Mucosa of stomach (tissue), 1 donor: ENCODE measurements around the gene TGFBRAP1.

Experiments
- H3K27me3 ChIP-seq: one replicate; pipeline ENCODE4 v1.7.0; 2013; ENCODE audit warnings: mild to moderate bottlenecking, low read length; ENCODE audit not compliant: control insufficient read depth, insufficient read depth
- H3K36me3 ChIP-seq: one replicate; pipeline ENCODE4 v1.7.0; 2013; ENCODE audit warnings: low read length; ENCODE audit not compliant: control insufficient read depth, insufficient read depth
- H3K4me1 ChIP-seq: one replicate; pipeline ENCODE4 v1.7.0; 2013; ENCODE audit warnings: mild to moderate bottlenecking, low read length; ENCODE audit not compliant: control insufficient read depth, insufficient read depth
- H3K4me3 ChIP-seq: one replicate; pipeline ENCODE4 v1.7.0; 2013; ENCODE audit warnings: low read length
- H3K9ac ChIP-seq: one replicate; pipeline ENCODE4 v1.7.0; 2013; ENCODE audit warnings: mild to moderate bottlenecking, low read length, moderate library complexity
- H3K9me3 ChIP-seq: one replicate; pipeline ENCODE4 v1.7.0; 2013; ENCODE audit warnings: mild to moderate bottlenecking, low read length, moderate library complexity; ENCODE audit not compliant: control insufficient read depth
- donor health status: Pancreatic carcinoma.

TGFBRAP1 gene

DNA sequence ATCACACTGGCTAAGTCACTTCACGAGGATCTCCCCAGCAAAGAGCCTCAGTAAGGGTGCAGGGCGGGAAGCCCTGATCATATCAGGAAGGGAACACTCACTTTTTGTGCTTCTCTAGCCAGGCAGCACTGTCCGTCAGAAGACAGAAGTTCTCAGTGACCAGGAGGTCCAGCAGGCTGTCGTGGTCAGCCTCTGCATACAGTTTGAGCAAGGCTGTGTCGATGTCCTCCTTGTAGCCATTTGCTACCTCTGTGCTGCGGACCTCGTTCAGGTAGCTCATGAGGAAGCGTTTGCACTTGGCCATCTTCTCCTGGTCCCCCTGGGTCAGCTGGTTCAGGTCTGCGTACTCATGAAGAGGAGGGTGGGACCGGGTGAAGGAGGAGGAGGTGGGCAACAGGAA is 49.3 kb downstream of the TGFBRAP1 start:
- Histone ChIP-seq H3K9me3 (no peaks in the 10 kb centered on the region), H3K27me3 (no peaks in the 10 kb centered on the region), H3K4me3 (no peak overlapping the region), H3K9ac (no peak overlapping the region), H3K4me1 (no peaks in the 10 kb centered on the region), H3K36me3 (no peaks in the 10 kb centered on the region)

DNA sequence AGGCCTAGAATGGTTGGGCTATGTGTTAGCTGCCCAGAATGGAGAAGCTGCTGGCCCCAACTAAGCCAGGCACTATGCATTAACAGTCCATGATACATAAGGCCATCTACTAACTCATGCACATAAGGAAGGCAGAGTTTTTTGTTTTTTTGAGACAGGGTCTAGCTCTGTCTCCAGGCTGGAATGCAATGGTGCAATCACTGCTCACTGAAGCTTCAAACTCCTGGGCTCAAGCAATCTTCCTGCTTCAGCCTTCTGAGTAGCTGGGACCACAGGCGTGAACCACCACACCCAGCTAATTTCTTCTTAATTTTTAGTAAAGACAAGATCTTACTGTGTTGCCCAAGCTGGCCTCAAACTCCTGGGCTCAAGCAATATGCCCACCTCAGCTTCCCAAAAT is 50.4 kb downstream of the TGFBRAP1 start:
- H3K9me3 ChIP-seq = no peaks in the 10 kb centered on the region
- H3K9ac ChIP-seq = no peak overlapping the region
- H3K4me1 ChIP-seq = no peaks in the 10 kb centered on the region
- no peaks in the 10 kb centered on the region for H3K36me3 ChIP-seq
- no peak overlapping the region for H3K4me3 ChIP-seq
- no peaks in the 10 kb centered on the region for H3K27me3 ChIP-seq

GRCh38 chr2:105278654-105279053 is 50.9 kb downstream of the TGFBRAP1 start:
- Histone ChIP-seq H3K4me1 (no peaks in the 10 kb centered on the region), H3K36me3 (no peaks in the 10 kb centered on the region), H3K9ac (no peak overlapping the region)

GRCh38 chr2:105274046-105274445 is 55.5 kb downstream of the TGFBRAP1 start:
- Histone ChIP-seq H3K9ac (no peak overlapping the region), H3K4me1 (no peaks in the 10 kb centered on the region), H3K4me3 (no peak overlapping the region), H3K36me3 (peaks cover 12% of the 10 kb centered on the region), H3K27me3 (no peaks in the 10 kb centered on the region), H3K9me3 (no peaks in the 10 kb centered on the region)

More at GRCh38 chr2:105278654-105279053, 50.9 kb downstream of the TGFBRAP1 start:
- H3K4me3 ChIP-seq = no peak overlapping the region
- H3K9me3 ChIP-seq = no peaks in the 10 kb centered on the region
- H3K27me3 ChIP-seq = no peaks in the 10 kb centered on the region

GRCh38 chr2:105272176-105272575 is 57.4 kb downstream of the TGFBRAP1 start:
- H3K4me3 ChIP-seq = no peak overlapping the region
- H3K9me3 ChIP-seq = no peaks in the 10 kb centered on the region
- H3K9ac ChIP-seq = no peak overlapping the region
- H3K4me1 ChIP-seq = no peaks in the 10 kb centered on the region
- peaks cover 18% of the 10 kb centered on the region for H3K36me3 ChIP-seq
- H3K27me3 ChIP-seq = no peaks in the 10 kb centered on the region

- Histone ChIP-seq H3K9ac (no peak overlapping the region), H3K27me3 (no peaks in the 10 kb centered on the region), H3K4me1 (no peaks in the 10 kb centered on the region), H3K9me3 (no peaks in the 10 kb centered on the region), H3K4me3 (no peak overlapping the region), H3K36me3 (peaks cover 18% of the 10 kb centered on the region)
Measured at GRCh38 chr2:105271393-105272045, 58.0 kb downstream of the TGFBRAP1 start.

- peaks cover 18% of the 10 kb centered on the region for H3K36me3 ChIP-seq
- H3K9me3 ChIP-seq = no peaks in the 10 kb centered on the region
- H3K9ac ChIP-seq = no peak overlapping the region
- H3K4me1 ChIP-seq = no peaks in the 10 kb centered on the region
- no peak overlapping the region for H3K4me3 ChIP-seq
- H3K27me3 ChIP-seq = no peaks in the 10 kb centered on the region
Measured at GRCh38 chr2:105269426-105269825, 60.1 kb downstream of the TGFBRAP1 start.

- H3K4me3 ChIP-seq = no peak overlapping the region
- H3K27me3 ChIP-seq = no peaks in the 10 kb centered on the region
- no peaks in the 10 kb centered on the region for H3K9me3 ChIP-seq
- peaks cover 5% of the 10 kb centered on the region for H3K36me3 ChIP-seq
- no peak overlapping the region for H3K9ac ChIP-seq
- no peaks in the 10 kb centered on the region for H3K4me1 ChIP-seq
Measured at GRCh38 chr2:105262651-105263091, 66.9 kb downstream of the TGFBRAP1 start.

GRCh38 chr2:105261061-105261460 is 68.5 kb downstream of the TGFBRAP1 start:
- Histone ChIP-seq H3K4me1 (no peaks in the 10 kb centered on the region), H3K27me3 (no peaks in the 10 kb centered on the region), H3K4me3 (no peak overlapping the region), H3K9ac (no peak overlapping the region), H3K36me3 (no peaks in the 10 kb centered on the region), H3K9me3 (no peaks in the 10 kb centered on the region)

GRCh38 chr2:105258835-105259350 is 70.6 kb downstream of the TGFBRAP1 start:
- no peaks in the 10 kb centered on the region for H3K27me3 ChIP-seq

GRCh38 chr2:105257981-105258380 is 71.6 kb downstream of the TGFBRAP1 start:
- no peaks in the 10 kb centered on the region for H3K27me3 ChIP-seq

More at GRCh38 chr2:105258835-105259350, 70.6 kb downstream of the TGFBRAP1 start:
- H3K4me1 ChIP-seq = no peaks in the 10 kb centered on the region
- H3K4me3 ChIP-seq = no peak overlapping the region
- H3K36me3 ChIP-seq = no peaks in the 10 kb centered on the region
- H3K9me3 ChIP-seq = no peaks in the 10 kb centered on the region
- H3K9ac ChIP-seq = no peak overlapping the region

DNA sequence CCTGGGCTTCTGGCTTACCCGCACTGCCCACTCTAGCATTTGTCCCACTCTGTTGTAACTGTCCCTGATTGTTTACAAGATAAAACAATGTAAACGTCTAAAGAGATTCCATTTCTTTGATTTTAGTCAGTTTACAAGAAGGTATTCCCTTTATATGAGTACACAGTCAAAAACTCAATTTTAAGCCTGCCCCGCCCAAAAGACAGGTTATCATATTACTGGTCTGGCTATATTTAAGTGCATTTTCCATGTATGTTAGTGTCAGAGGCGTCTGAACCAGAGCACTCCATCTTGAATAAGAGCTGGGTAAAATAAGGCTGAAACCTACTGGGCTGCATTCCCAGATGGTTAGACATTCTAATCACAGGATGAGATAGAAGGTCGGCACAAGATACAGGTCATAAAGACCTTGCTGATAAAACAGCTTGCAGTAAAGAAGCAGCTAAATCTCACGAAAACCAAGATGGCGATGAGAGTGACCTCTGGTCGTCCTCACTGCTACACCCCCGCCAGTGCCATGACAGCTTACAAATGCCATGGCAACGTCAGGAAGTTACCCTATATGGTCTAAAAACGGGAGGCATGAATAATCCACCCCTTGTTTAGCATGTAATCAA is 73.0 kb downstream of the TGFBRAP1 start:
- H3K4me1 ChIP-seq = no peaks in the 10 kb centered on the region
- no peaks in the 10 kb centered on the region for H3K9me3 ChIP-seq
- H3K4me3 ChIP-seq = no peak overlapping the region
- H3K36me3 ChIP-seq = no peaks in the 10 kb centered on the region
- no peak overlapping the region for H3K9ac ChIP-seq
- H3K27me3 ChIP-seq = no peaks in the 10 kb centered on the region

More at GRCh38 chr2:105257981-105258380, 71.6 kb downstream of the TGFBRAP1 start:
- no peaks in the 10 kb centered on the region for H3K36me3 ChIP-seq
- no peak overlapping the region for H3K9ac ChIP-seq
- H3K9me3 ChIP-seq = no peaks in the 10 kb centered on the region
- H3K4me1 ChIP-seq = no peaks in the 10 kb centered on the region
- no peak overlapping the region for H3K4me3 ChIP-seq
